ENCODE results near the gene YIPF6. TPM values are rescaled to one million over a fixed set of nuclear protein-coding genes. Genes with fewer than 3 reads are reported as not detected.
"Not testable (repeated sequence)": the region's sequence is repeated elsewhere in the genome, so short reads cannot be mapped to it uniquely, and the experiment has no call there.

Gene YIPF6
- total RNA-seq, 1 experiment from 2014 or later, result 43.3 TPM

DNA sequence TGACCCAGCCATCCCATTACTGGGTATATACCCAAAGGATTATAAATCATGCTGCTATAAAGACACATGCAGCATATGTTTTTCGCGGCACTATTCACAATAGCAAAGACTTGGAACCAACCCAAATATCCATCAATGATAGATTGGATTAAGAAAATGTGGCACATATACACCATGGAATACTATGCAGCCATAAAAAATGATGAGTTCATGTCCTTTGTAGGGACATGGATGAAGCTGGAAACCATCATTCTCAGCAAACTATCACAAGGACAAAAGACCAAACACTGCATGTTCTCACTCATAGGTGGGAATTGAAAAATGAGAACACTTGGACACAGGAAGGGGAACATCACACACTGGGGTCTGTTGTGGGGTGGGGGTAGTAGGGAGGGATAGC, 5.1 kb upstream of the YIPF6 start:
- CTCF ChIA-PET; H3K9me2 ChIP-seq (ENCODE audit: insufficient read depth); ATAC-seq; H3K4me2 ChIP-seq (ENCODE audit: low read length); H3K9me3 ChIP-seq (ENCODE audit: control insufficient read depth in 1 of 2, insufficient read depth in 1 of 2, low read depth in 1 of 2, low read length in 2 of 2); intact Hi-C loops (cut with micrococcal nuclease); H3K79me2 ChIP-seq (ENCODE audit: insufficient read depth, low read length); H3K9ac ChIP-seq (ENCODE audit: low read length); RAD21 ChIA-PET (ENCODE audit: low non-redundant PET in 1 of 2, low total read pairs in 2 of 2, uncharacterized antibody in 2 of 2, unreplicated experiment in 2 of 2); H3K36me3 ChIP-seq (ENCODE audit: control insufficient read depth in 1 of 2, insufficient read depth in 2 of 2, low read length in 2 of 2); H4K20me1 ChIP-seq (ENCODE audit: insufficient read depth); H3K27me3 ChIP-seq (ENCODE audit: insufficient read depth, low read length); H3K4me3 ChIP-seq (replicated peaks in 1 of 2; ENCODE audit: low read depth in 1 of 2, low read length in 2 of 2); BruUV-seq (replicated peaks); DNase-seq (ENCODE audit: low read depth, low spot score); POLR2A ChIA-PET; H2AFZ ChIP-seq (ENCODE audit: low read depth, low read length, poor library complexity, severe bottlenecking); H3K27ac ChIP-seq (ENCODE audit: low read depth, low read length): not testable (repeated sequence)
- H3K4me1 ChIP-seq (ENCODE audit: control insufficient read depth in 1 of 2, insufficient read depth in 2 of 2, low read length in 2 of 2), result peaks cover 3 to 10% of the 10 kb centered on the region in 2 experiments; a peak in 3 of 4 replicates

- ChIA-PET RAD21 (ENCODE audit: low non-redundant PET in 1 of 2, low total read pairs in 2 of 2, uncharacterized antibody in 2 of 2, unreplicated experiment in 2 of 2) (no interaction called here), POLR2A (no interaction called here), CTCF (interaction anchor here (1.3 kb wide), 1 partner anchor 301 kb away, joined by 4 read pairs; no protein-coding TSS in a partner anchor)
- ATAC-seq (peak; percentile 39; the same call in 1 of the 2 replicates), DNase-seq (ENCODE audit: low read depth, low spot score) (no peak)
- Histone ChIP-seq H3K9me3 (ENCODE audit: control insufficient read depth in 1 of 2, insufficient read depth in 1 of 2, low read depth in 1 of 2, low read length in 2 of 2) (no peaks in the 10 kb centered on the region), H3K9me2 (ENCODE audit: insufficient read depth) (no peaks in the 10 kb centered on the region), H3K27me3 (ENCODE audit: insufficient read depth, low read length) (no peaks in the 10 kb centered on the region), H3K79me2 (ENCODE audit: insufficient read depth, low read length) (peaks cover 42% of the 10 kb centered on the region), H3K36me3 (ENCODE audit: control insufficient read depth in 1 of 2, insufficient read depth in 2 of 2, low read length in 2 of 2) (no peaks in the 10 kb centered on the region), H3K4me1 (ENCODE audit: control insufficient read depth in 1 of 2, insufficient read depth in 2 of 2, low read length in 2 of 2) (peaks cover 3 to 16% of the 10 kb centered on the region in 2 experiments), H3K27ac (ENCODE audit: low read depth, low read length) (peak overlapping the region; percentile 80), H4K20me1 (ENCODE audit: insufficient read depth) (no peaks in the 10 kb centered on the region), H3K4me2 (ENCODE audit: low read length) (peak overlapping the region; percentile 84), H3K4me3 (replicated peaks in 1 of 2; ENCODE audit: low read depth in 1 of 2, low read length in 2 of 2) (peak overlapping the region; percentile 79 to 87), H2AFZ (ENCODE audit: low read depth, low read length, poor library complexity, severe bottlenecking) (no peak overlapping the region), H3K9ac (ENCODE audit: low read length) (peak overlapping the region; percentile 91)
- BruUV-seq (replicated peaks), result TSS peak; percentile 87
- peak; percentile 35 for TF ChIP-seq YY1 (IDR thresholded peaks at IDR 0.05; ENCODE audit: extremely low read depth, insufficient replicate concordance, low read depth, low read length)
- no peak for TF ChIP-seq CBX3 (IDR thresholded peaks at IDR 0.05; ENCODE audit: low read depth)
- intact Hi-C loops (cut with micrococcal nuclease), result no loop called here
Observed at GRCh38 chrX:68498044-68498507, 775 bp upstream of the YIPF6 start.
